Activated T-cell treated with anti-CD3 and anti-CD28 coated beads for 1 hour (primary cell): ENCODE measurements around the gene TMEM61.

ENCODE experiments used
- DNase-seq: peaks from one replicate; pipeline ENCODE4 v3.0.0-alpha.2; 2020; ENCODE audit warnings: low read depth

Gene TMEM61

DNA sequence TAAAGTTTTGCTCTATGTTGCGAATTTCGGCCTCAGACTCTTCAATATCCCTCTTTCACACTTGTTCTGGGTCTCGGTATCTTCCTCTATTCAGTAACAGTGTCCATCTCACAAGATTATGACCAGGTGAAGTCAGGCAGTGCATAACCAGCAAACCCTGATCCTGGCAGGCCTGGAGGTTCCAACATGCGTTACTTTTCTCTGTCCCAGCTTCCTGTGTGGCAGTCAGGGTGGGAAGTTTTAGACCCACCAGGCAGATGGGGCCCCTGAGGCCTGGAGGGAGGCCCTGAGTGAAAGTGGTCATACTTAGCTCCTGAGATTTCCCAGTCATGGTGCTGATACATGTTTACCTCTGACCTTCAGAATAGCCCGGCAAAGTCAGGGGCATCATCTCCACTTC is 5.1 kb downstream of the TMEM61 start:
- DNase-seq = no peak

DNA sequence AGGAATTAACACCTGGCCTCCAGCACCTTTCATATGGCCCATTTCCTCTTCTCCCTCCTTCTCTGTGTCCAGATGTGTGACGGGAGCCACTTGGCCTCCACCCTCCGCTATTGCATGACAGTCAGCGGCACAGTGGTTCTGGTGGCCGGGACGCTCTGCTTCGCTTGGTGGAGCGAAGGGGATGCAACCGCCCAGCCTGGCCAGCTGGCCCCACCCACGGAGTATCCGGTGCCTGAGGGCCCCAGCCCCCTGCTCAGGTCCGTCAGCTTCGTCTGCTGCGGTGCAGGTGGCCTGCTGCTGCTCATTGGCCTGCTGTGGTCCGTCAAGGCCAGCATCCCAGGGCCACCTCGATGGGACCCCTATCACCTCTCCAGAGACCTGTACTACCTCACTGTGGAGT is 5.6 kb downstream of the TMEM61 start:
- DNase-seq = no peak

DNA sequence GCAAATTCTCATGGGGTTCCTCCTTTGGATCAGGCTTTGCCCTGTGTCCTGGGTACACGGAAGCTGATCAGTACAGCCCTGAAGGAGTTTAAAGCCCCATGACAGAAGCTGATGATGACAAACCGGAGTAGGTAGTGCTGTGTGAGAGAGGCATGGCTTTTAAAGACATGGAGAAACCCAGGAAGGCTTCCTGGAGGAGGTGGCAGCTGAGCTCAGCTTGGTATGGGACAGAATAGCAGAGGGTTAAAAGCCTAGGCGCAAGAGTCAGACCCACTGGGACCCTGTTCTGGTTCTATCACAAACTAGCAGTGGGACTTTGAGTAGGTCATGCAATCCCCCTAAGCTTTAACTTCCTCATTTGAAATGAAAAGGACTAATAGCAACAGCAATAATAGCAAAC is 6.1 kb downstream of the TMEM61 start:
- DNase-seq = no peak

DNA sequence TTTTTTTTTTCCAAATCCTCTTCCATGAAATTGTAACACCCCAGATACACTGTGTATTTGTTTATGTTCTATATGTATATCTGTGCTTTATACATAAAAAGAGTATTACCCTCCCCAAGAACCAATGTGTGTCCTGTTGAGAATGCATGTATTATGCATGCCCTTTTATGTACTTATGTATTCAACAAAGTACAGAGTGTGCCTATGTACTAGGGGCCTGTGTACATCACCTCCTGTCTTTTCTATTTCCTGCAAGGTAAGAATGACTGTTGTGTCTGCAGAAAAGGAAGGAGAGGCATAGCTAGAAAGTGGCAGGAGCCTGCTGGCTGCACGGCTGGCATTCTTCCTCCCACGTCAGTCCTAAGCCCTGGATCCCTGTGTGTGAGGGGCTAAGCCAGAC is 7.0 kb downstream of the TMEM61 start:
- no peak for DNase-seq

DNA sequence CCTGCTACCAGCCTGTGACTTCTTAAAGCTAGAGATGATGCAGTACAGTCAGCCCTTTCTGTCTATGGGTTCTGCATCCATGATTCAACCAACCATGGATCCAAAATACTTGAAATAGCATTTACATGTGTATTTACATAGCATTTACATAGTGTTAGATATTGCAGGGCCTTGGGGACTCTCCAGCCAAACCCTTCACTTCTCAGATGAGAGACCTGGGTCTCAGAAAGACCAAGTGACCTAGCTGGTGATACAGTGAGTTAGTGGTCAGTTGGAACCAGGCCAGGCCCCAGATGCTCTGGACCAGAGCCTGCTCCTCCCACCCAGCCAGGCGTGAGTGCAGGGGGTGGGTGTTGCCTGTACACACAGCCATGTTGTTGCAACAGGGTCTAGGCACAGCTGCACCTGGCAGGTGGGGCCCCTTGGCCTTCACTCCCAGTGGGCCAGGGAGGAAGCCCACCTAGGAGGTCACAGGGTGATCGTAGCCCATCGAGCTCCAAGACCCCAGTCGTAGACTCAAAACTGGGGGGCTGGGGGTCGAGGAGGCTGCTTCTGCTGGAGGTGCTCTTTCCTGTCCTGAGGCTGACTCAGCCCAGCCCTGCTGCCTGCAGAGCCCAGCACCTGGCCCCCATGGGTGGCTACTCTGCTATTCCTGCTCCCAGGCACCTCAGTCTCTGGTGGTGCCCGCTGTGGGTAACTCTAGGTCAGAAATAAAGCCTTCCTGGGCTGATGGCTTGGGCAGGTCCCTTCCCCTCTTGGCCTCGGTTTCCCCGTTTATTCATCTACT is 7.7 kb downstream of the TMEM61 start:
- DNase-seq = no peak

DNA sequence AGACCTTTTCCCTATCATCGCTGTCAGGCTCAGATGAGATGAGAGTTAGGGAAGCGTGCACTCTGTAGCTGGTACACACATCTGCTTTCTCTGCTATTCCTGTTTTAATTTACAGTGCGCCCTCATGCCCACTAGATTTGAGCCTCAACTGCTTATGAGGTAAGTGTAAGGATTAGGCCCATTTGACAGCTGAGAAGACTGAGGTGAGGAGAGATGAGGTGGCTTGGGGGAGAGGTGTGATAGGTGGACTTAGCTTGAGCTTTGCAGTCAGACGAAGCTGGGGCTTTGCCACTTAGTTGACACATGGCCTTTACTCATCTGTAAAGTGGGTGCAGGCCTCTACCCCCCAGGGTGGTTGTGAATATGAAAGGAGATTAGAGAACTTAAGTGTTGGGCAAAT is 8.5 kb downstream of the TMEM61 start:
- no peak for DNase-seq

DNA sequence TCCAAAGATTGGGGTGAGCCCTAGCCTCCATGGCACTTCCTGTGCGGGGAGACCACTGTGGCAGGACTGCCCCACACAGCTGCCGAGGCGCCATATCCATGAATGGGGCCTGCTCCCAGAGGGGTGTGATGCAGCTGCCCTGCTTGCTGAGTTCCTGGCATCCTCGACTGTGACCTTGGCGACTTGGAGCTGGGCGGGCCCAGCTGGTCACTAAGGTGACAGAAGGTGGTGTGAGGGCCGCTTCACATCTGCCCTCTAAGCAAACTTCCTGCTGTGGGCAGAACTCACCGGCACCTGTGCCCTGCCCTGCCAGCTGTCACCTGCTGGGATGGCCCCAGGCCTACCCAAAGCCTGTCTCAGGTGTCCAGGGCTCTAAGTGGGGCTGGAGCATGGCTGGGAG is 9.0 kb downstream of the TMEM61 start:
- DNase-seq = no peak

DNA sequence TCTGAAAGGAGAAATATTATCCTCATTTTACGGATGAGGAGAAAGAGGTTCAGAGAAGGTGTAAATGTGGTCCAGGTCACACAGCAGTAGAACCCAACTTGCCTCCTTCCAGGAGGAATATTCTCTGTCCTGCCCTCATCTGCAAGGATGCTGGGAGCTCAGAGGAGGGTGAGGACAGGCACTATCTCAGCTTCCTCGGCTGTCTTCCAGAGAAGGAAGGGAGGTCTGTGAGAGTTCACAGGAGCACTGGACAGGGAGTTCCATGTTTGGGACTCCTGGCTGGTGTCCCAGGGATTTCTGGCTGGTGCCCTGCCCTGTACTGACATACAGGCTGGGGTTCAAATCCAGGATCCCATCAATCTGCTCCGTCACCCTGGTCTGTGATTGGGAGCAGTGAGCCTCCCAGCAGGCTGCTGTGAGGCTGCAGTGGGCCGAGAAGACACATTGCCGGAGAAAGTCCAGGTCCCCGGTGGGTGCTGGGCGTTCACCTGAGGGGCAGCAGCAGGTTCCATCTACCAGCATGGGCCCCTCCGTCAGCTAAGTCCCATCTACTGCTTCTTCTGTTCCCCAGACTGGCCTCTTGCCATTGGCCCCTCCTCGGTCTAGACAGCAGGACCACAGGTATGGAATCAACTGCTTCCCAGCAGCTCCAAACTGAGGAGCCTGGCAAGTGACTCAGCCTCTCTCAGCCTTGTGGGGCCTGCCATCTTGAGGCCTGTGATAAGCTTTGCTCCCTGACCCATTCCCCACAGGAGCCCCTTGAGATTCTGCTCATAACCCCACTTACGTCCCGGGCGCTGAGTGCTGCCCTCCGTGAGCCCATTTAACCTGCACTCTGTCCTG is 9.8 kb downstream of the TMEM61 start:
- no peak for DNase-seq

DNA sequence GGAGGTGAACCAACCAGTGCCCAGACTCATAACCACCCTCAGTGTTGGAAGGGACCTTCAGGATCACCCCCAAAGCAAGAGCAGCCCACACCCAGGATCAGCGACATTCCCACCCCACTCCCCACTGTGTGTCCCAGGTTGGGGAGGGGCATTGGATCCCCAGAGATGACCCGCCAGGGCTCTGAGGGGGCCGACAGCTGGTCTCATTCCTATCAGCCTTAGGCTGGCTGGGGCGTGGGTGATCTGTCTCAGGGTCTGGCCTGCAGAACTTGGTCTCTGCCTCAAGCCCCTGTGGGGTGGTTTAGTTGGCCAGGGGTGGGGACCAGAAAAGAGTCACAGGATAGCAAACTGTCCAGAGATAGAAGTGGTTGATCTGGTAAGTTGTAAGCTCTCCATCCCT is 10.5 kb downstream of the TMEM61 start:
- no peak for DNase-seq

DNA sequence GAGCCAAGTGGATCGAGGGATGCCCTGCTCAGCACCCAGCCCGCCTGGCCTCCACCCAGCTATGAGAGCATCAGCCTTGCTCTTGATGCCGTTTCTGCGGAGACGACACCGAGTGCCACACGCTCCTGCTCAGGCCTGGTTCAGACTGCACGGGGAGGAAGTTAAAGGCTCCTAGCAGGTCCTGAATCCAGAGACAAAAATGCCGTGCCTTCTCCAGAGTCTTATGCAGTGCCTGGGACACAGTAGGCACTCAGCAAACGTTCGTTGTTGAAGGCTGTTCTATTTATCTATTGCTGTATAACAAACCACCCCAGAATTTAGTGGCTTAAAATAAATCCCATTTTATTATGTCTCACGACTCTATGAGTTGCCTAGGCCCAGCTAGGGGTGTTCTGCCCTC is 11.5 kb downstream of the TMEM61 start:
- no peak for DNase-seq

DNA sequence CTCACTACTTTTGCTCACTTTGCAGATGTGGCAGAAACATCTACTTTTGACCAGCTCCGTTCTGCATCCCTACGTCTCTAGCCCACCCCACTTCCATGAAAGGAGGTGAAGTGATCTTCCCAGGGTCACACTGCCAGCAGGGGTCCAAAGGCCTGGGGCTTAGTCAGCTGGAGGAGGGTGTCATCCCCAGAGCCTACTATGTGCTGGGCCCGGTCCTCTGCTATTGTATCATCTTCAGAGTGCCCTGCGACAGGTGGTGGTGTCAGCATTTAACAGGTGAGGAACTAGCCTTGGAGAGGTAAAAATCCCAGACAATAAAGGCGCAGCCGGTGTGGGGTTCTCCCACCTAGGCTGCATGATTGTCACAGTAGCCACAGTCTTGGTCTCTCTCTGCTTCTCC is 12.7 kb downstream of the TMEM61 start:
- no peak for DNase-seq

DNA sequence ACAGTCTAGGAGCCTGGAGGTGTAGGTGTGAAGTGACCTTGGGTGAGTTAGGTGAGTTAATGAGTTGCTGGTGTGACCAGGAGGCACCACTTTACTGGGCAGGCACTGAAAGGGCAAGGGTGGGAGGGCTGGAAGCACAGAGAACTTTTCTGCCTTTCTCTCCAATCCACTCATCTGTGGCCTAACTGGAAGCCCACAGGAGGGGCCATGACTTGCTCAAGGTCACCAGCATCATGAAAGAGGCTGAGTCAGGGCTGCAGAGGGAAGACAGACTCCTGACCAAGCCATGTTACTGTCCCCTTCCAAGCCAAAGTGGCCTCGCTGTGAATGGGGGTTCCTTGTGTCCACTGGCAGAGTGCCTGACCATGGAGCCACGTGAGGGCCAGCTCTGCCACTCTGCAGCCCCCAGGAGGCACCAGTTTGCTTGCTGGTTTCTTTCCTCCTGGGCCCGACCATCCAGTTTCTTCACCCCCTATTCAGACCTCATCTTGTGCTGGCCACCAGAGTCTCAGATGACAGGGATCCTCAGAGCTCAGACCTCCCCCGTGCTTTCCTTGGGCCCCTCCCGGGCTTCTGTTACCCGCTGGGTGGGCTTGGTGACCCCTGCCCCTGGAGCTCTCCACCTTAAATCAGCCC is 14.0 kb downstream of the TMEM61 start:
- DNase-seq = no peak

DNA sequence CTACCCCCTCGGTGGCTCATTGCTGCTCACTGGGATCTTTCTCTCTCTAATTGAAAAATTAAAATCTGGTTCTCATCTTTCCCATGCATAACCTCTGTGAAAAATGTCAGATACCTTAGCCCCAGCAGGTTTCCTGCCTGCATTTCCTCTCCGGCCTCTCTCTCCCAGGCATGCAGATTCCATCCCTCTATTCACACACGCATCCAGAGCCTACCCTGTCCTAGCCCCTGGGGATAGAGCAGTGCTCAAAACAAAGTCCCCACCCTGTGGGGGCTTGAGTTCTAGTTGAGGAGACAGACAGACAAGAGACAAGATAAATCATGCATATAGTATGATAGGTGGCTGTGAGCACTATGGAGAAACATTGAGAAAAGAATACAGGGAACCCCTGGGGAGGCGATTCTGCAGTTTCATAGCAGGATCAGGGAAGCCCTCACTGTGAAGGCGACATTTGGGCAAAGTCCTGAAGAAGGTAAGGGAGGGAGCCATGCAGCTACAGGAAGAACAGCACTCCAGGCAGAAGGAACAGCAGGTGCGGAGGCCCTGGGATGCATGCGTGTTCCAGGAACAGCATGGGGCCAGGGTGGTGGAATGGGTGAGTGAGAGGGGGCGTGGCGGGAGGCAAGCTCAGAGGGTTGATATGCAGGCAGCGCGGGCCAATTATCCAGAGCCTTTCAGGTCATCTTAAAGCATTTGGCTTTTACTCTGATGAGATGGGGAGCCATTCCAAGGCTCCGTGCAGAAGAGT is 14.8 kb downstream of the TMEM61 start:
- no peak for DNase-seq

DNA sequence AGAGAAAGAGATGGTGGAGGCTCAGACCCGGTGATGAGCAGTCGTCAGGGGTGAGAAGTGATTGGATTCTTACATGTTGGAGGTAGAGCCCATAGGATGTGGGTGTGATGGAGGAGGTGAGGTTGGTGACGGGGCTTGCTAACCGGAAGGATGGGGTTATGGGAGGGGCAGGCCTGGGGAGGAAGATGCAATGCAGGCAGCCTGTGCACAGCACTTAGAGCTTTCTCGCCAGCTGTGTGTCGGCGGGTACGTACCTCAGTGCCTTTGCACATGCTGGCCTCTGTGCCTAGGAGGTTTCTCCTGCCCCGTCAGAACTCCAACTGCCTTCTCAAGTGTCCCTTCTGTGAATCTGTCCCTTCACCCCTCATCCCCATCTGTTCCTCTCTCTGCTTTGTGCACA is 15.4 kb downstream of the TMEM61 start:
- no peak for DNase-seq

DNA sequence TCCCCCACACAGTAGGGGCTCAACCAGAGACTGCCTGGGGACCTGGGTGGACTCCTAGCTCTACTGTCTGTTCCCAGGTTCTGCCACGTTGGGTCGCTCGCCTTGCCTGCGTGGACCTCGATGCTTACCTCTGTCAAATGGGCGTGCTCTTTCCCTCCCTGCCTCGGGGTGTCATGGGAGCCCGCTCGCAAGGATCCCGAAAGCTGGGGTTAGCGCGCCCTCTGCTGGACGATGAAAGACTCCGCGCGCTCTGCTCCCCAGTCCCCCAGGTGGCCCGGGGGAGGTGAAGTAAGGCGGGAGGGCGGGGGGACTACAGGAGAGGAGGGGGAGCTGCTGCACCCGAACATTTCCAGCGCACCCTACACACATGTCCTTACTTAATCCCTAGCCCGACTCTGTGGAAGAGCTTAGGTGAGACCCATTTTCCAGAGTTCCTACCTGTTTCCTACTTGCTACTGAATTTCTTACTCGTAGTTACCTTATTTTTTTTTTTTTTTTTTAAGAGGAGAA is 16.0 kb downstream of the TMEM61 start:
- peak; percentile 76 for DNase-seq

DNA sequence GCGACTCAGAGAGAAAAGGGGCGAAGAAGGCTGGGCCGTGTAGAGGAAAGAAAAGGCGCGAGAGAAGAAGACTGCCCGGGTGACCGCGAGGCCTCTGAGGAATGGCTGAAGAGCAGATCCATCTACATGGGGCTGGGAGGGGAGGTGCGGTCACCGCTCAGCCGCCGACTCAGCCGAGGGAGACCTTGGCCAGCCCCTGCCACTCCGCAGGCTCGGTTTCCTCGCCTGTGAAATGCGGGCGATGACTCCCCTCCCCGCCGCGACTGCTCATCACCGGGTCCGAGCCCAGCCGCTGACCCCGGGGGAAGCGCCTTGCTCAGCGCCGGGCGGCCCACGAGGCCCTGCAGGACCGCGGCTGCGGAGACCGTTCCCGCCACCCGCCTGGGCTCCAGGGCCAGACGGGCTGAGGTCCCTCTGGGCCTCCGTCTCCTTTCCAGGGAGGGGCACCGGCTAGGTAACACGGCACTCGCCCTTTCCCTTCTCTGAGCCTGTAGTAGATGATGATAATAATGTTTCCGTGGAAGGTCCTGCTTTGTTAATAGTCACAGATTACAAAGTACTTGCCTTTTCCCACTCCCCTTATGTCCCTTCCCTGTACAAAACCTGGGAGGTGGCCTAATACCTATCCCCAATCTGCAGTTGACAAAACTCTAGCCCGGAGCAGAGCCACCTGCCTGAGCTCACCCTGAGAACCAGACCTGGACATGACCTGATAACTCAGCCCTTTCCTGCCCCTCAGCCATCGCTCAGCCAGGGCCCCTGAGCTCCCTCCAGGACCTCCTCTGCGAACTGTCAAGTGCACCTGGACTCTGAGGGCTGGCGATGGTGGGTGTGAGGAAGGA is 16.7 kb downstream of the TMEM61 start:
- DNase-seq = no peak

DNA sequence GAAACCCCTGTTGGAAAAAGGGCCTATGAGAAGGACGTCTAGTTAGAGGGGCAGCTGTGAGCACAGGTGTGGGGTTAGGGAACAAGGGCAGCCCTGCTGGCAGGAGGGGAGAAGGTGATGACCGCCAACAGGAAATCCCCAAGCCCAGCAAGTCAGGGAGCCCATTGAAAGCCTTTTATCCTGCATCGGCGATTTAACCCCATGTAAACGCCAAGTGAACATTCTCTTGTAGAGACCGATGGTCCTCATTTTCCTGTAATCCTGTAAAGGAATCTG is 17.2 kb downstream of the TMEM61 start:
- no peak for DNase-seq

DNA sequence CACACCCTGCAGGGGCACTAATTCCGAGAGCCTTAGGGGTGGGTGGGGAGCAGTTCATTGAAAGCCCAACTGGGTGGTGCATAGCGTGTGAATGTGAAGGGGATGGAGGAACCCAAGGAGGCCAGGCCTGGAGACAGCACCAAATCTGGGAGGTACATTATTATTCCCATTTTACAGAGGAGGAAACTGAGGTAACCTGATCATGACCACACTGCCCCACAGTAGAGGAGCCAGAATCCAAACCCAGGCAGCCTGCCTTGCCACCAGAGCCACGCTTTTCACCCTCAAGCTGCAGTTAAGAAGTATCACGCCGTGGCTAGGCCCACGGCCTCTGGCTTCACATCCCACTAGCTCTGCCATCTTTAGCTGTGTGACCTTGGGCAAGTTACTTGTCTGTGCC is 17.7 kb downstream of the TMEM61 start:
- no peak for DNase-seq

DNA sequence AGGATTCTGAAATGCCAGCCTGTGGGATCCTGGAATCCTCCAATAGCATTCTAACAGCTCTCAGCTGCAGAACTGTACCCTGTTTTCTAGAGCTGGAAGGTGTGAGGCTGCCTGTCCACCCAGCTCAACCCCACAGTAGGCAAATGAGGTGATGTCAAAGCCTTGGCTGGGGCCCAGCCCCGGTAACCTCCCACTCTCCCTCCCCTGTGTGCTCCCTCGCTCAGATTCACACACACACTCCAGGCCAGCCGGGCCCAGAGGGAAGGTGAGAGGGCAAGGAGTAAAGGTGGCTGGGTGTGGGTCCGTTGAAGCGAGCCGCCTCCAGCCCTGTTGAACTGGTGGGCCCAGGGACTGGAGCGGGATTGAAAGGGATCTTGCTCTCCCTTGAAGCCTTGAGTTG is 18.2 kb downstream of the TMEM61 start, which contains the start of gene BSND:
Gene BSND (plus strand): TSS at position 257 of the 400 bp plus-strand sequence. CDS start 254 bp downstream, outside the sequence.
- DNase-seq = no peak

DNA sequence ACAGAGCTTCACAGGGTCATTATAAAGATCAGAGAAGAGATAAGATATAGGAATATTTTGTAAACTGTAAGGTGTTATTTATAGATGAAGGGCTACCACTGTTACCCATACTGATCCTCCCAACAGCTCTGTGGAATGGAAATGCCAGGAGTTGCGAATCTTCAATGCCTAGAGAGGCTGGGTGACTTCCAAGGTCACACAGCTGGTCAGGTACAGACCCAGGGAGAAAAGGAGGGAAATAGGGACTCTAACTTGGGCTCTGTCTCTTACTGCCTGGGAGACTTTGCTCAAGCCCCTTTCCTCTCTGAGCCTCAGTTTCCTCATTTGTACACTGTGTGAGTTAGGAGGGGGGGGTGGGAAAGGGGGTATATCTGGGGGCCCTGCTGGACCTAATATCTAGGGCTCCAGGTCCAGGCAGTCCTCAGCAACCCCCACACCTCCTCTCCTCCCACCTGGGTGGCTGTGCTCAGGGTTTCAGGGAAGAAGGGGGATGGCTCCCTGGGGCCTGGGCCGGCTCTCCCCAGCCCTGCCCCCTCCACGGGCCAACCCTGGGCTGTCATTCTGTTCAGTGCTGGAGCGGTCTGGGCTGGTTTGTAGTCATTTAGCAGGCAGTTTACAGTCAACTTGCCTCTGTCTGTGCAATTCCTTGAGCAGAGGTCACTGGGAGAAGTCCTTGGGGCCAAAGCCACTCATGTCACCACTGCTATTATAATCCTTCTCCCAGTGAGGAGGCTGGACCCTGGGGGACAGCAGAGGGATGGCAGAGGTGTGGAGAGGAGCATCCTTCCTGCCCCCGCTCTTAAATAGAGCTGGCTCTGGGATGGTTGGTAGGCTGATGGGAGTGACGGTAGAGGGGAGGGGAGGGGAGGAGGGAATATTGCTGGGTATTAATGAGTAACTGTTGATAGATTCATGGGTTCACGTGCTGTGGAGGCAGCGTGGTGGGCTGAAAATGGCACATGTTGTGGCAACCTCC is 20.0 kb downstream of the TMEM61 start:
- DNase-seq = no peak
